ENCODE measurements around the gene CDRT4. TPM values are rescaled to one million over a fixed set of nuclear protein-coding genes. Genes with fewer than 3 reads are reported as not detected.
A peak's percentile ranks its signal among the peaks of the same experiment; 100 is the strongest.
"Not testable (repeated sequence)": the region's sequence is repeated elsewhere in the genome, so short reads cannot be mapped to it uniquely, and the experiment has no call there.

CDRT4 gene
- total RNA-seq, 1 donor from 2014 or later = 9.1 TPM

GRCh38 chr17:15440347-15440746 is 27.1 kb downstream of the CDRT4 start:
- Mint-ChIP-seq H3K27me3 (ENCODE audit: low read depth) (no peaks in the 10 kb centered on the region), H3K27ac (ENCODE audit: unreplicated experiment) (no peak overlapping the region), H3K4me3 (ENCODE audit: unreplicated experiment) (no peak overlapping the region), H3K9me3 (ENCODE audit: low read depth) (peaks cover 2% of the 10 kb centered on the region), H3K4me1 (ENCODE audit: low read depth) (no peaks in the 10 kb centered on the region), H3K36me3 (ENCODE audit: low read depth) (peaks cover 6% of the 10 kb centered on the region)
- DNase-seq (ENCODE audit: low spot score) = no peak
- no peak for TF ChIP-seq CTCF (IDR thresholded peaks at IDR 0.05)

- not testable (repeated sequence) for DNase-seq (ENCODE audit: low spot score); H3K36me3 Mint-ChIP-seq (ENCODE audit: low read depth); H3K4me3 Mint-ChIP-seq (ENCODE audit: unreplicated experiment); H3K27ac Mint-ChIP-seq (ENCODE audit: unreplicated experiment); H3K9me3 Mint-ChIP-seq (ENCODE audit: low read depth); H3K27me3 Mint-ChIP-seq (ENCODE audit: low read depth); H3K4me1 Mint-ChIP-seq (ENCODE audit: low read depth)
Measured at GRCh38 chr17:15439205-15439985, 28.0 kb downstream of the CDRT4 start.

DNA sequence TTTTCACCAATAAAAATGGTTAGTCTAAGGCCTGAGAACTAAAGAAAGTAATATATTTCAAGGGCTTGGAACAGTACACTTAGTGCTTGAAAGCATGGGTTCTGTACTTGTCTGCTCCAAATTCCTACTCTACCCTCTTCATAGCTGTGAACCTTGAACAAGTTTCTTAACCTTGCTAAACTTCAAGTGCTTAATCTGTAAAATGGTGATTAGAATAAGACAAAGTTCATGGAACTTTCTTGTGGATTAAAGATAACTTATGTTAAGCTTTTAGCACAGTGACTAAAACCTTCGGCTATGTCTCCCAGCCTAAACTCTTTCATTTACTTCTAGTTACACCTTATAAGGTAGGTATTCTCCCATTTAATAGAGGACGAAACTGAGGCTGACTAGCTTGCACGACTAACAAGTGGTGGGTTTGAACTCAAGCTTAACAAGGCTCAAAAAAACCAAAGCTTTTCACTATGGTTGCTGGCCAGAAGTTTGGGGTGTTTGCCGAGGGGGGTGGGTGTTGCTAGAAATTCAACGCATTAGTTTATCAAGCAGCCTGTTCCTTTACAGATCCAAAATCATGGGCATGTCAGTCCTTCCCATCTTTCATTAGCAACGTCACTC is 28.8 kb downstream of the CDRT4 start:
- no peak overlapping the region for H3K27ac Mint-ChIP-seq (ENCODE audit: unreplicated experiment)
- H3K4me1 Mint-ChIP-seq (ENCODE audit: low read depth) = peaks cover 12% of the 10 kb centered on the region
- H3K36me3 Mint-ChIP-seq (ENCODE audit: low read depth) = peaks cover 6% of the 10 kb centered on the region
- H3K9me3 Mint-ChIP-seq (ENCODE audit: low read depth) = peaks cover 2% of the 10 kb centered on the region
- TF ChIP-seq CTCF (IDR thresholded peaks at IDR 0.05) = no peak
- no peaks in the 10 kb centered on the region for H3K27me3 Mint-ChIP-seq (ENCODE audit: low read depth)
- no peak for DNase-seq (ENCODE audit: low spot score)
- no peak overlapping the region for H3K4me3 Mint-ChIP-seq (ENCODE audit: unreplicated experiment)

DNA sequence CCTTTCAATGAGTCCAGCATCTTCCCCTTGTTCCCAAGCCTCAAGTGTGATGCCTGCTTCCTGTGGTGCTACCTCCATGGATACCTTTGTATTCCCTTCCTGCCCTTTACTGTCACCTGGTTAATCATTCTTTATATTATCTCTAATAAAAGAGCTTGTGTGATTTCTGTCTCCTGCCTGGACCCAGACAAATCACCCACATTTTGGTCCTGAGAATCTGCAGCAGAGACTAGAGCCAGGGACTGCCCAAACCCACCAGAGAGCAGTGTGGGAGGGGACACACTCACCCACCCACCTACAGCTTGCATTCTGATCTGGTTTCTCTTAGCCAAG is 30.2 kb downstream of the CDRT4 start:
- DNase-seq (ENCODE audit: low spot score) = no peak
- Mint-ChIP-seq H3K27me3 (ENCODE audit: low read depth) (no peaks in the 10 kb centered on the region), H3K4me1 (ENCODE audit: low read depth) (peaks cover 12% of the 10 kb centered on the region), H3K4me3 (ENCODE audit: unreplicated experiment) (no peak overlapping the region), H3K27ac (ENCODE audit: unreplicated experiment) (no peak overlapping the region), H3K9me3 (ENCODE audit: low read depth) (peaks cover 2% of the 10 kb centered on the region), H3K36me3 (ENCODE audit: low read depth) (peaks cover 6% of the 10 kb centered on the region)
- no peak for TF ChIP-seq CTCF (IDR thresholded peaks at IDR 0.05)

- DNase-seq (ENCODE audit: low spot score) = no peak
- H3K9me3 Mint-ChIP-seq (ENCODE audit: low read depth) = peaks cover 2% of the 10 kb centered on the region
- H3K36me3 Mint-ChIP-seq (ENCODE audit: low read depth) = peaks cover 6% of the 10 kb centered on the region
- H3K4me3 Mint-ChIP-seq (ENCODE audit: unreplicated experiment) = no peak overlapping the region
- H3K27me3 Mint-ChIP-seq (ENCODE audit: low read depth) = no peaks in the 10 kb centered on the region
- peaks cover 12% of the 10 kb centered on the region for H3K4me1 Mint-ChIP-seq (ENCODE audit: low read depth)
- TF ChIP-seq CTCF (IDR thresholded peaks at IDR 0.05) = peak; percentile 57
- no peak overlapping the region for H3K27ac Mint-ChIP-seq (ENCODE audit: unreplicated experiment)
Measured at GRCh38 chr17:15436473-15437302, 30.7 kb downstream of the CDRT4 start.

Data from chondrocyte (in vitro differentiated cells).